Ovary (tissue), 9 donors: ENCODE data around the gene KCNIP1. TPM values are rescaled to one million over a fixed set of nuclear protein-coding genes. Genes with fewer than 3 reads are reported as not detected.

Experiments
- DNase-seq, 5 donors: peaks; one replicate each; pipeline ENCODE4 v3.0.0-alpha.2; 2019 to 2020
- H3K27ac ChIP-seq, 2 donors: fragments of 200-600 bp; one replicate each; pipeline versions ENCODE4 v1.5.1 to v1.8.0; 2019 to 2022
- H3K27me3 ChIP-seq: fragments of 200-600 bp; one replicate; pipeline ENCODE4 v1.8.0; 2022
- H3K36me3 ChIP-seq: fragments of 200-600 bp; sonication (generic); one replicate; pipeline ENCODE4 v1.5.1; 2019
- H3K4me1 ChIP-seq: one replicate; pipeline ENCODE4 v1.8.1; 2013; ENCODE audit warnings: mild to moderate bottlenecking, moderate library complexity; ENCODE audit not compliant: insufficient read depth
- H3K4me3 ChIP-seq: fragments of 200-600 bp; sonication (generic); one replicate; pipeline ENCODE4 v1.5.1; 2017
- H3K9me3 ChIP-seq, 2 donors: fragments of 200-600 bp in 1 of 2; sonication (generic) in 1 of 2; one replicate each; pipeline versions ENCODE4 v1.5.1 to v1.8.1; 2013 to 2019; ENCODE audit warnings: mild to moderate bottlenecking in 1 of 2, moderate library complexity in 1 of 2
- CTCF ChIP-seq, 3 donors: fragments of 450-650 bp in 2 of 3; fragments of 200-600 bp in 1 of 3; IDR thresholded peaks; one replicate each; pipeline versions ENCODE4 v1.5.1 to v1.8.0; 2016 to 2022; ENCODE audit warnings: antibody characterized with exemption in 3 of 3, mild to moderate bottlenecking in 1 of 3
- EP300 ChIP-seq: sonication (generic); formaldehyde crosslinking; IDR thresholded peaks from one replicate; pipeline ENCODE4 v1.6.1; 2017; ENCODE audit warnings: antibody characterized with exemption
- POLR2A ChIP-seq: fragments of 450-650 bp; IDR thresholded peaks from one replicate; pipeline ENCODE4 v1.6.1; 2017; ENCODE audit warnings: antibody characterized with exemption, mild to moderate bottlenecking, moderate library complexity
- WGBS, 3 donors: extraction: QIAGEN DNeasy Blood & Tissue Kit in 1 of 3; methylation state at CpG; one replicate each; pipeline versions ENCODE4 v1.1.5 to v1.1.7; 2013 to 2017; 5-methylcytosine and 5-hydroxymethylcytosine counted together
- intact Hi-C, 4 donors: fragments of 100-400 bp; cut with DNase I; formaldehyde crosslinking; loops; one replicate each; pipeline versions ENCODE4 v1.11.0 to v1.15.1; 2022 to 2023
- polyA plus RNA-seq, 2 donors: library from polyadenylated mRNA; stranded (reverse); fragments of 200-250 nt in 1 of 2; fragments of 350-450 nt in 1 of 2; fragmentation: Illumina TruSeq in 1 of 2; extraction: RNeasy Lipid Tissue Mini Kit (QIAGEN cat#74804) in 1 of 2; gene quantifications; one replicate each; pipeline ENCODE4 v1.2.3, GENCODE V29; 2013 to 2014
- total RNA-seq, 7 donors: library from RNA; depleted of rRNA in 2 of 7; stranded (reverse); fragments of >200 nt in 2 of 7; fragmentation: NEBNext Ultra II Directional in 3 of 7; extraction: Animal tissue kit (Norgen Biotek cat#: 25700) in 3 of 7; gene quantifications; one replicate each; pipeline versions ENCODE4 v1.1.0 to v1.2.4, GENCODE V29; 2016 to 2023
- donor health status: DM: no; HTN: no; CAD: no; lungs with moderate emphysema.
- donor health status: DM: no; HTN: no; CAD: no.
- donor health status: Bipolar disorder and iron deficiency.
- donor health status: DM: yes; HTN: yes; CAD: no.
- donor health status: DM: no; HTN: no; CAD: no.
- donor health status: DM: yes; HTN: yes; CAD: no.

Gene KCNIP1
- total and polyA plus RNA-seq, 9 donors: 0.20 to 2.2 (median 0.66) TPM

- 87 to 93% (median 89%) methylated on average over 11 of the region's 11 CpGs for WGBS, 3 donors
Observed at GRCh38 chr5:170746961-170747340, 243.1 kb downstream of the KCNIP1 start.

GRCh38 chr5:170747357-170747756, 243.5 kb downstream of the KCNIP1 start:
- Histone ChIP-seq H3K4me3 (no peak overlapping the region), H3K27ac (no peak overlapping the region), H3K36me3 (no peaks in the 10 kb centered on the region), H3K27me3 (no peaks in the 10 kb centered on the region), H3K9me3 (no peaks in the 10 kb centered on the region), H3K4me1 (no peaks in the 10 kb centered on the region)
- TF ChIP-seq POLR2A (no peak), CTCF (IDR thresholded peaks at IDR 0.05) (no peak), EP300 (no peak)
- 79 to 89% (median 88%) methylated on average over 1 of the region's 1 CpG for WGBS, 3 donors
- intact Hi-C loops: loop anchor here in 1 of 4 donors (10.0 kb wide), 1 partner anchor 587 kb away; no protein-coding TSS in a partner anchor
- DNase-seq: no peak

More at GRCh38 chr5:170746961-170747340, 243.1 kb downstream of the KCNIP1 start:
- TF ChIP-seq CTCF (IDR thresholded peaks at IDR 0.05) (no peak), POLR2A (no peak), EP300 (no peak)
- no peak for DNase-seq
- intact Hi-C loops: loop anchor here in 1 of 4 donors (10.0 kb wide), 1 partner anchor 588 kb away; no protein-coding TSS in a partner anchor
- H3K36me3 ChIP-seq: no peaks in the 10 kb centered on the region
- no peaks in the 10 kb centered on the region for H3K27me3 ChIP-seq
- H3K27ac ChIP-seq: no peak overlapping the region
- H3K4me1 ChIP-seq: no peaks in the 10 kb centered on the region
- H3K9me3 ChIP-seq: no peaks in the 10 kb centered on the region
- no peak overlapping the region for H3K4me3 ChIP-seq

GRCh38 chr5:170747851-170748250, 244.0 kb downstream of the KCNIP1 start:
- intact Hi-C loops: loop anchor here in 1 of 4 donors (10.0 kb wide), 1 partner anchor 587 kb away; no protein-coding TSS in a partner anchor
- H3K4me1 ChIP-seq: no peaks in the 10 kb centered on the region

GRCh38 chr5:170748951-170749471, 245.2 kb downstream of the KCNIP1 start:
- Histone ChIP-seq H3K27ac (no peak overlapping the region), H3K36me3 (no peaks in the 10 kb centered on the region), H3K4me3 (no peak overlapping the region), H3K27me3 (no peaks in the 10 kb centered on the region), H3K9me3 (no peaks in the 10 kb centered on the region), H3K4me1 (no peaks in the 10 kb centered on the region)
- intact Hi-C loops: loop anchor here in 1 of 4 donors (10.0 kb wide), 1 partner anchor 586 kb away; no protein-coding TSS in a partner anchor
- 49 to 57% (median 55%) methylated on average over 13 of the region's 13 CpGs for WGBS, 3 donors
- TF ChIP-seq POLR2A (no peak), CTCF (IDR thresholded peaks at IDR 0.05) (no peak), EP300 (no peak)
- DNase-seq: no peak

More at GRCh38 chr5:170747851-170748250, 244.0 kb downstream of the KCNIP1 start:
- DNase-seq: no peak
- no peak for TF ChIP-seq EP300
- no peak for TF ChIP-seq CTCF (IDR thresholded peaks at IDR 0.05)
- TF ChIP-seq POLR2A: no peak
- H3K27ac ChIP-seq: no peak overlapping the region
- 78 to 81% (median 78%) methylated on average over 10 of the region's 10 CpGs for WGBS, 3 donors
- H3K36me3 ChIP-seq: no peaks in the 10 kb centered on the region
- H3K9me3 ChIP-seq: no peaks in the 10 kb centered on the region
- H3K4me3 ChIP-seq: no peak overlapping the region
- no peaks in the 10 kb centered on the region for H3K27me3 ChIP-seq
